DND-41 (cell line): Measurements from ENCODE around the gene UBE3D.

Experiments
- CTCF ChIP-seq: IDR thresholded peaks from 2 replicates; pipeline ENCODE4 v1.5.1; 2012; ENCODE audit warnings: borderline replicate concordance, low read length, moderate library complexity, mild to moderate bottlenecking; ENCODE audit not compliant: poor library complexity, severe bottlenecking; ENCODE audit errors: extremely low read depth
- EZH2 ChIP-seq: IDR thresholded peaks from 3 replicates; pipeline ENCODE4 v1.6.1; 2012; ENCODE audit warnings: borderline replicate concordance, low read depth, mild to moderate bottlenecking, moderate library complexity, low read length, inconsistent platforms; ENCODE audit not compliant: severe bottlenecking

- no peak for TF ChIP-seq CTCF
- no peak for TF ChIP-seq EZH2
These were observed 5.4 kb upstream of the UBE3D start for GRCh38 chr6:83071023-83071422.
